Endothelial cell of umbilical vein (primary cell): Measurements from ENCODE around the gene TMEM178B. TPM values are rescaled to one million over a fixed set of nuclear protein-coding genes. Genes with fewer than 3 reads are reported as not detected.

ENCODE experiments used
- BruUV-seq: library from RNA; stranded (reverse); fragments of 400-500 nt; replicated peaks from 2 replicates; lab custom pipeline; 2021; lab: Mats Ljungman, UMichigan
- CTCF ChIA-PET: fragments of 300-600, 350-600 bp; sonication (Branson Sonifier 250); formaldehyde crosslinking; loops from one replicate; lab custom pipeline; 2021; ENCODE audit warnings: antibody characterized with exemption, inconsistent platforms; lab: Charles Lee
- POLR2A ChIA-PET: fragments of 300-600, 350-600 bp; sonication (Branson Sonifier 250); formaldehyde crosslinking; loops from one replicate; lab custom pipeline; 2021; ENCODE audit warnings: antibody characterized with exemption, inconsistent platforms; lab: Charles Lee
- DNase-seq: peaks from one replicate; pipeline ENCODE4 v3.0.0-alpha.2; 2011; ENCODE audit warnings: low read depth, low spot score
- FAIRE-seq: peaks from 2 replicates; lab custom pipeline; 2011; peaks lifted over from hg19 to GRCh38; lab: Jason Lieb, UNC
- H2AFZ ChIP-seq: 2 replicates; pipeline ENCODE4 v1.6.0; 2012; ENCODE audit warnings: low read depth, low read length, control low read depth, inconsistent platforms
- H3K27ac ChIP-seq: 2 replicates; pipeline ENCODE4 v1.5.1; 2011; ENCODE audit warnings: low read depth, mild to moderate bottlenecking, control low read depth, low read length, moderate library complexity; ENCODE audit not compliant: insufficient read depth
- H3K27me3 ChIP-seq, 2 experiments: 2 replicates each; pipeline versions ENCODE4 v1.6.0 to v1.6.1; 2011; ENCODE audit warnings: low read length in 2 of 2, mixed read lengths in 1 of 2; ENCODE audit not compliant: control insufficient read depth in 2 of 2, insufficient read depth in 2 of 2
- H3K36me3 ChIP-seq, 2 experiments: 2 replicates in 1 of 2; 3 replicates in 1 of 2; pipeline ENCODE4 v1.5.1; 2011; ENCODE audit warnings: low read length in 2 of 2, mild to moderate bottlenecking in 1 of 2, moderate library complexity in 1 of 2; ENCODE audit not compliant: control insufficient read depth in 2 of 2, insufficient read depth in 2 of 2; ENCODE audit errors: extremely low read depth in 1 of 2
- H3K4me1 ChIP-seq: 3 replicates; pipeline ENCODE4 v1.5.1; 2011; ENCODE audit warnings: mild to moderate bottlenecking, low read length; ENCODE audit not compliant: control insufficient read depth, insufficient read depth; ENCODE audit errors: extremely low read depth
- H3K4me2 ChIP-seq: 2 replicates; pipeline ENCODE4 v1.6.1; 2011; ENCODE audit warnings: low read length, control low read depth, mixed read lengths; ENCODE audit not compliant: insufficient read depth
- H3K4me3 ChIP-seq, 3 experiments: fragments of 200-600 bp in 1 of 3; sonication (generic), shearing (Covaris generic) in 1 of 3; replicated peaks in 1 of 3; 2 replicates each; pipeline ENCODE4 v1.5.1; 2011 to 2016; ENCODE audit warnings: control low read depth in 3 of 3, low read length in 3 of 3, mild to moderate bottlenecking in 2 of 3, inconsistent platforms in 1 of 3, low read depth in 1 of 3, moderate library complexity in 1 of 3; ENCODE audit not compliant: insufficient read depth in 1 of 3
- H3K79me2 ChIP-seq: 2 replicates; pipeline ENCODE4 v1.6.0; 2012; ENCODE audit warnings: low read length, inconsistent platforms; ENCODE audit not compliant: control insufficient read depth, insufficient read depth
- H3K9ac ChIP-seq: replicated peaks from 2 replicates; pipeline ENCODE3; 2011; ENCODE audit warnings: low read length, control low read depth; ENCODE audit not compliant: insufficient read depth; ENCODE audit errors: extremely low read depth
- H3K9me1 ChIP-seq: replicated peaks from 3 replicates; pipeline ENCODE4 v1.6.0; 2011; ENCODE audit warnings: mild to moderate bottlenecking, low read length; ENCODE audit not compliant: control insufficient read depth, insufficient read depth; ENCODE audit errors: extremely low read depth
- H3K9me3 ChIP-seq: replicated peaks from 2 replicates; pipeline ENCODE4 v1.5.1; 2012; ENCODE audit warnings: low read length, inconsistent platforms; ENCODE audit not compliant: control insufficient read depth, insufficient read depth
- H4K20me1 ChIP-seq: replicated peaks from 2 replicates; pipeline ENCODE3; 2011; ENCODE audit warnings: mild to moderate bottlenecking, low read length; ENCODE audit not compliant: control insufficient read depth, insufficient read depth; ENCODE audit errors: extremely low read depth
- CTCF ChIP-seq, 2 donors: IDR thresholded peaks; 1 replicate in 1 of 2; 2 replicates in 1 of 2; pipeline ENCODE4 v1.5.1; 2011; ENCODE audit warnings: low read length in 2 of 2, mild to moderate bottlenecking in 2 of 2, moderate library complexity in 2 of 2, control low read depth in 1 of 2, inconsistent platforms in 1 of 2, low read depth in 1 of 2; ENCODE audit not compliant: insufficient read depth in 1 of 2; ENCODE audit errors: extremely low read depth in 1 of 2
- EZH2 ChIP-seq: IDR thresholded peaks from 2 replicates; pipeline ENCODE4 v1.6.1; 2012; ENCODE audit warnings: borderline replicate concordance, low read depth, mild to moderate bottlenecking, moderate library complexity, low read length, inconsistent platforms; ENCODE audit not compliant: severe bottlenecking
- FOS ChIP-seq: IDR thresholded peaks from 2 replicates; pipeline ENCODE4 v1.6.1; 2011; ENCODE audit warnings: mild to moderate bottlenecking, low read length, moderate library complexity, borderline replicate concordance; ENCODE audit not compliant: insufficient read depth
- GATA2 ChIP-seq: IDR thresholded peaks from 2 replicates; pipeline ENCODE4 v1.7.0; 2011; ENCODE audit warnings: low read depth, mild to moderate bottlenecking, moderate library complexity, mixed read lengths, low read length; ENCODE audit not compliant: insufficient read length, insufficient read depth
- JUN ChIP-seq: IDR thresholded peaks from 2 replicates; pipeline ENCODE4 v1.6.1; 2011; ENCODE audit warnings: borderline replicate concordance, low read depth; ENCODE audit not compliant: insufficient read length, insufficient read depth
- MAX ChIP-seq: IDR thresholded peaks from 2 replicates; pipeline ENCODE4 v1.6.1; 2011; ENCODE audit not compliant: insufficient read depth, insufficient read length
- MYC ChIP-seq: IDR thresholded peaks from one replicate; pipeline ENCODE4 v1.6.1; 2011; ENCODE audit warnings: mild to moderate bottlenecking, low read depth, low read length
- POLR2A ChIP-seq: IDR thresholded peaks from 2 replicates; pipeline ENCODE4 v1.6.1; 2012; ENCODE audit warnings: low read depth, mild to moderate bottlenecking, control low read depth, low read length
- POLR2AphosphoS5 ChIP-seq: IDR thresholded peaks from 2 replicates; pipeline ENCODE4 v1.6.1; 2012; ENCODE audit warnings: low read depth, mild to moderate bottlenecking, control low read depth, low read length, moderate library complexity; ENCODE audit not compliant: insufficient read depth
- dilution Hi-C: fragments of 300-500 bp; cut with MboI; formaldehyde crosslinking; loops from one replicate; pipeline ENCODE4 v1.15.0; 2019; ENCODE audit warnings: low sequenced_read_pairs; ENCODE audit not compliant: extremely low pct_ligation_motif_present
- intact Hi-C: fragments of 100-400 bp; cut with micrococcal nuclease; formaldehyde crosslinking; loops from one replicate; pipeline ENCODE4 v1.10.0; 2022
- polyA plus RNA-seq, 4 experiments: library from polyadenylated mRNA; depleted of rRNA in 3 of 4; stranded (reverse) in 3 of 4; unstranded in 1 of 4; fragments of >200 nt; gene quantifications; 2 replicates each; pipeline versions ENCODE4 v1.2.1 to v1.2.3, GENCODE V29; 2011 to 2012; ENCODE audit warnings: missing spikeins in 1 of 4
- total RNA-seq: library from RNA; stranded (reverse); gene quantifications from 2 replicates; pipeline ENCODE4 v1.2.3, GENCODE V29; 2021

The TMEM178B gene
- total and polyA plus RNA-seq, 2 donors (not counting 3 experiments of a cell fraction or from before 2014, with no cell fraction given), result not detected

- Histone ChIP-seq H3K9me3 (no peaks in the 10 kb centered on the region), H3K27ac (no peak overlapping the region), H3K4me2 (no peak overlapping the region), H3K9ac (no peak overlapping the region), H3K9me1 (no peaks in the 10 kb centered on the region), H3K27me3 (no peaks in the 10 kb centered on the region), H2AFZ (no peak overlapping the region), H3K4me3 (no peak overlapping the region), H3K36me3 (no peaks in the 10 kb centered on the region), H3K79me2 (no peaks in the 10 kb centered on the region), H3K4me1 (no peaks in the 10 kb centered on the region), H4K20me1 (no peaks in the 10 kb centered on the region)
- dilution Hi-C loops (no loop called here), intact Hi-C loops (no loop called here)
- FAIRE-seq, result no peak
- TF ChIP-seq MYC, result no peak
- no TSS peak for BruUV-seq
- DNase-seq, result no peak
- POLR2A ChIA-PET, result no interaction called here
- CTCF ChIA-PET, result no interaction called here
Observed at GRCh38 chr7:141480953-141481352, 407.1 kb downstream of the TMEM178B start.

- Histone ChIP-seq H3K27me3 (no peaks in the 10 kb centered on the region), H3K9me1 (no peaks in the 10 kb centered on the region), H3K36me3 (no peaks in the 10 kb centered on the region), H2AFZ (no peak overlapping the region), H3K9ac (no peak overlapping the region), H3K9me3 (no peaks in the 10 kb centered on the region), H4K20me1 (no peaks in the 10 kb centered on the region), H3K79me2 (no peaks in the 10 kb centered on the region), H3K4me2 (no peak overlapping the region), H3K4me1 (no peaks in the 10 kb centered on the region), H3K4me3 (no peak overlapping the region), H3K27ac (no peak overlapping the region)
- no TSS peak for BruUV-seq
- no peak for DNase-seq
- POLR2A ChIA-PET, result no interaction called here
- no peak for TF ChIP-seq MAX
- no peak for TF ChIP-seq MYC
- TF ChIP-seq POLR2AphosphoS5, result no peak
- TF ChIP-seq EZH2, result no peak
- no peak for TF ChIP-seq CTCF (IDR thresholded peaks at IDR 0.05; ENCODE audit: extremely low read depth in 1 of 2, insufficient read depth in 1 of 2, low read depth in 1 of 2, low read length in 2 of 2)
- no peak for TF ChIP-seq JUN
- no peak for TF ChIP-seq GATA2
- no peak for TF ChIP-seq FOS
- TF ChIP-seq POLR2A, result no peak
- intact Hi-C loops (no loop called here), dilution Hi-C loops (no loop called here)
- CTCF ChIA-PET, result no interaction called here
- FAIRE-seq, result no peak
Observed at GRCh38 chr7:141481971-141482370, 408.1 kb downstream of the TMEM178B start.
